Measurements from ENCODE around the gene PAM.

PAM gene

DNA sequence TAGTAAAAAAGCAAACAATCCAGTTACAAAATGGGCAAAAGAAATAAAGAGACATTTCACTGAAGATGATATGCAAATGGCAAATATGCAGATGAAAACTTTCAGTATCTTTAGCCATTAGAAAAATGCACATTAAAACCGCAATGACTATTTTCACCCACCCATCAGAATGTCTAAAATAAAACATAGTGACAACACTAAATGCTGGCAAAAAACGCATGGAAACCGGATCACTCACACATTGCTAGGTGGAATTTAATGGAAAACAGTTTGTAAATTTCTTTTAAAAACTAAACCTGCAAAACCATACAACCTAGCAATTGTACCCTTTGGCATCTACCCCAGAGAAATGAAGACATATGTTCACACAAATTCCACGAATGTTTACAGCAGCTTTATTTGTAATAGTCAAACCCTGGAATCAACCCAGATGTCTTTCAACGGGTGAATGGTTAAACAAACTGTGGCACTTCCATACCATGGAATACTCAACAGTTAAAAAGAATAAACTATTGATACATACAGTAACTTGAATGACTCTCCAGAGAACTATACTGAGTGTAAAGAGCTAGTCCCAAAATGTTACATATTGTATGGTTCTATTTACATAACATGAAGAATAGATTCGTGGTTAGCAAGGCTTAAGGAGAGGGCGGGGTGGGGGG is 17.2 kb upstream of the PAM start:
- Histone ChIP-seq H4K20me1 (ENCODE audit: low read depth, low read length) (no peaks in the 10 kb centered on the region), H3F3A (ENCODE audit: insufficient read depth) (no peaks in the 10 kb centered on the region), H3K9me2 (replicated peaks; ENCODE audit: insufficient read depth, low read length) (no peaks in the 10 kb centered on the region), H2AFZ (ENCODE audit: low read depth, low read length, severe bottlenecking) (no peak overlapping the region), H3K9ac (ENCODE audit: low read length) (no peak overlapping the region), H3K79me2 (ENCODE audit: insufficient read depth, low read length) (no peaks in the 10 kb centered on the region), H3K36me3 (ENCODE audit: low read length) (no peaks in the 10 kb centered on the region), H3K4me2 (ENCODE audit: low read depth, low read length, poor library complexity, severe bottlenecking) (no peak overlapping the region), H3K27ac (ENCODE audit: low read depth, low read length) (no peak overlapping the region), H3K27me3 (ENCODE audit: low read length) (peaks cover 3% of the 10 kb centered on the region; the same call in 1 of the 2 replicates), H3K9me3 (ENCODE audit: insufficient read depth, low read length) (no peaks in the 10 kb centered on the region), H3K4me3 (ENCODE audit: insufficient read depth, low read length, poor library complexity, severe bottlenecking) (no peak overlapping the region)
- TF ChIP-seq, protein P1, sequence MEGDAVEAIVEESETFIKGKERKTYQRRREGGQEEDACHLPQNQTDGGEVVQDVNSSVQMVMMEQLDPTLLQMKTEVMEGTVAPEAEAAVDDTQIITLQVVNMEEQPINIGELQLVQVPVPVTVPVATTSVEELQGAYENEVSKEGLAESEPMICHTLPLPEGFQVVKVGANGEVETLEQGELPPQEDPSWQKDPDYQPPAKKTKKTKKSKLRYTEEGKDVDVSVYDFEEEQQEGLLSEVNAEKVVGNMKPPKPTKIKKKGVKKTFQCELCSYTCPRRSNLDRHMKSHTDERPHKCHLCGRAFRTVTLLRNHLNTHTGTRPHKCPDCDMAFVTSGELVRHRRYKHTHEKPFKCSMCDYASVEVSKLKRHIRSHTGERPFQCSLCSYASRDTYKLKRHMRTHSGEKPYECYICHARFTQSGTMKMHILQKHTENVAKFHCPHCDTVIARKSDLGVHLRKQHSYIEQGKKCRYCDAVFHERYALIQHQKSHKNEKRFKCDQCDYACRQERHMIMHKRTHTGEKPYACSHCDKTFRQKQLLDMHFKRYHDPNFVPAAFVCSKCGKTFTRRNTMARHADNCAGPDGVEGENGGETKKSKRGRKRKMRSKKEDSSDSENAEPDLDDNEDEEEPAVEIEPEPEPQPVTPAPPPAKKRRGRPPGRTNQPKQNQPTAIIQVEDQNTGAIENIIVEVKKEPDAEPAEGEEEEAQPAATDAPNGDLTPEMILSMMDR (IDR thresholded peaks at IDR 0.05; ENCODE audit: insufficient read depth, low read length, poor library complexity, severe bottlenecking) = no peak
- TF ChIP-seq EZH2phosphoT487 (conservative IDR thresholded peaks at IDR 0.05; ENCODE audit: low read length) = no peak

DNA sequence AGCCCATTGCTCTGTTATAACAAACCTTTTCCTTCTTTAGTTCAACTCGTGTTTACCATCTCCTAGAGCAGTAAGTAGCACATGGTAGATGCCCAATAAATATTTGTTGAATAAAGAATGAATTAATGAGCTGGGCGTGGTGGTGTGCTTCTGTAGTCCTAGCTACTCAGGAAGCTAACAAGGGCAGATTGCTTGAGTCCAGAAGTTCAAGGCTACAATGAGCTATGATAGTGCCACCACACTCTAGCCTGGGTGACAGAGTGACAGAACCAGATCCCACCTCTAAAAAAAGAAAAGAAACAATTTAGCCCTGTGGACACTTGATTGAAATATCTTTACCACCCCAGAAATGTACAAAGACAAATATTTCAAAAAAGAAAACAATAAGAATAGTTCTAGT is 14.6 kb upstream of the PAM start:
- Histone ChIP-seq H2AFZ (ENCODE audit: low read depth, low read length, severe bottlenecking) (no peak overlapping the region), H3K4me3 (ENCODE audit: insufficient read depth, low read length, poor library complexity, severe bottlenecking) (no peak overlapping the region), H3F3A (ENCODE audit: insufficient read depth) (no peaks in the 10 kb centered on the region), H3K27ac (ENCODE audit: low read depth, low read length) (no peak overlapping the region), H3K79me2 (ENCODE audit: insufficient read depth, low read length) (no peaks in the 10 kb centered on the region), H3K9me2 (replicated peaks; ENCODE audit: insufficient read depth, low read length) (no peaks in the 10 kb centered on the region), H3K4me2 (ENCODE audit: low read depth, low read length, poor library complexity, severe bottlenecking) (no peak overlapping the region), H4K20me1 (ENCODE audit: low read depth, low read length) (no peaks in the 10 kb centered on the region), H3K36me3 (ENCODE audit: low read length) (no peaks in the 10 kb centered on the region), H3K27me3 (ENCODE audit: low read length) (peaks cover 6% of the 10 kb centered on the region; the same call in 1 of the 2 replicates), H3K9ac (ENCODE audit: low read length) (no peak overlapping the region), H3K9me3 (ENCODE audit: insufficient read depth, low read length) (no peaks in the 10 kb centered on the region)
- TF ChIP-seq, protein P1 (IDR thresholded peaks at IDR 0.05; ENCODE audit: insufficient read depth, low read length, poor library complexity, severe bottlenecking) = no peak
- no peak for TF ChIP-seq EZH2phosphoT487 (conservative IDR thresholded peaks at IDR 0.05; ENCODE audit: low read length)

DNA sequence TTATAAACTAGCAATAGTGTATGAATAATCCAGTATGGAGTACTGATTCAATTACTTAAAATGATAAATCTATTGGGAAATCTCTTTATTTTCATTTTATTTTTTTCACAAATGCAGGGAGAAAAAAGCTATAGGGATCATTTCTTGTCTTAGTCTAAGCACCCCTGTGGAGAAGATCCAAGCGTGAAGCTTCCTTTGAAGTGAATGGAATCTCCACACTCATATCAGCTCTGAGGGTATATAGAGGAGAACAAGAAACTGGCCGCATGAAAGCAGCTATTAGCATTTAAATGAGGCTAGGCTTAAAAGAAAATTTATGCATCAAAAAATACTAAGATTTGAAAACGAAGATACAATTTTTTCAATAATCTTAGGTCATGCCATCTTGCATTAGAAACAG is 12.9 kb upstream of the PAM start:
- H3K36me3 ChIP-seq (ENCODE audit: low read length) = no peaks in the 10 kb centered on the region
- no peak overlapping the region for H3K9ac ChIP-seq (ENCODE audit: low read length)
- TF ChIP-seq EZH2phosphoT487 (conservative IDR thresholded peaks at IDR 0.05; ENCODE audit: low read length) = no peak
- TF ChIP-seq, protein P1 (IDR thresholded peaks at IDR 0.05; ENCODE audit: insufficient read depth, low read length, poor library complexity, severe bottlenecking) = no peak
- H3K4me2 ChIP-seq (ENCODE audit: low read depth, low read length, poor library complexity, severe bottlenecking) = no peak overlapping the region
- no peaks in the 10 kb centered on the region for H3F3A ChIP-seq (ENCODE audit: insufficient read depth)
- peaks cover 6% of the 10 kb centered on the region; the same call in 1 of the 2 replicates for H3K27me3 ChIP-seq (ENCODE audit: low read length)
- H3K4me3 ChIP-seq (ENCODE audit: insufficient read depth, low read length, poor library complexity, severe bottlenecking) = no peak overlapping the region
- no peaks in the 10 kb centered on the region for H4K20me1 ChIP-seq (ENCODE audit: low read depth, low read length)
- no peak overlapping the region for H3K27ac ChIP-seq (ENCODE audit: low read depth, low read length)
- no peaks in the 10 kb centered on the region for H3K9me2 ChIP-seq (replicated peaks; ENCODE audit: insufficient read depth, low read length)
- H3K9me3 ChIP-seq (ENCODE audit: insufficient read depth, low read length) = no peaks in the 10 kb centered on the region
- H3K79me2 ChIP-seq (ENCODE audit: insufficient read depth, low read length) = no peaks in the 10 kb centered on the region
- no peak overlapping the region for H2AFZ ChIP-seq (ENCODE audit: low read depth, low read length, severe bottlenecking)
